Metanephros (tissue), 1 donor: Measurements from ENCODE around the gene CCDC28A. TPM values are rescaled to one million over a fixed set of nuclear protein-coding genes. Genes with fewer than 3 reads are reported as not detected.

Source experiments
- total RNA-seq: library from RNA; depleted of rRNA; stranded (reverse); fragments of >200 nt; gene quantifications from one replicate; pipeline ENCODE4 v1.2.3, GENCODE V29; 2014

Gene CCDC28A
- 15.6 TPM for total RNA-seq

DNA sequence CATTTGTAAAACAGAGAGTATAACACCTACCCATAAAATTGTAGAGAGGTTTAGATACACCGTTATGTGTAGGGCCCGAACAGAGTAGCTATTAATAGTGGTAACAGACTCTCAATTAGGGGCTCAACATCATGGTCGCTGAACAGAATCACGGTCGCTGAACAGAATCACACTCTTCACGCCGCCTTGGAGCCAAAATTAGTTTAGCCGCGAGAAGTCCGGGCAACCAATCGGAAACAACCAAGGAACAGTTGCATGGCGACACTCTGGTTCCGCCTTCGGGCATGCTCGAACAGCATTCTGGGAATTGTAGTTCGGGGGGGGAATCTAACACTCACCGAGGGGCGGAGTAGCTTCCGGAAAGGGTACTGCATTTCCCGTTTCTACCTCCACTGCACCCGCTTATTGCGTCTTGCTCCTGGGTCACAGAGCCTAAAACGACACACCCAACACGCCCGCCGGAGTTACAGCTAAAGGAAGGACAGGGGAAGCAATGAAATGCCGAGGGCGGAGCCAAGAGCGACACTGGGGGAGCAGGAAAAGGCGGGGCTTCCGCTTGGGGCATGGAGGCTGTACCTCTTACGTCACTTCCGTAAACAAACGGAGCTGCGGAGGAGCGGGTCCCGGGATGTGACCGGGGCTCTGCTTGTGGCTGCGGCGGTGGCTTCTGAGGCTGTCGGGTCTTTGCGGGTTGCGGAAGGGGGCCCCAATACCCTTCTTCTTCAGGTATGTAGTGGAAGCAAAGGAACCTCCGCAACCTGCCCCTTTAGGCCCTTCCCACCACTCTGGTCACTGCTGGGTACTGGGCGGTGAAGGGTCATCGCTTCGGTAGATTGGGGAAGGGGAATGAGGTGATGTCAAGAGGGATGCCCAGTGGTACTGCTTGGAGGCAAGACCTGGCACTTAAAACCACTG is at the start of gene CCDC28A:
TSS of gene CCDC28A (plus strand) at position 593 of the 915 bp plus-strand sequence. CDS start 2,352 bp downstream, outside the sequence.

DNA sequence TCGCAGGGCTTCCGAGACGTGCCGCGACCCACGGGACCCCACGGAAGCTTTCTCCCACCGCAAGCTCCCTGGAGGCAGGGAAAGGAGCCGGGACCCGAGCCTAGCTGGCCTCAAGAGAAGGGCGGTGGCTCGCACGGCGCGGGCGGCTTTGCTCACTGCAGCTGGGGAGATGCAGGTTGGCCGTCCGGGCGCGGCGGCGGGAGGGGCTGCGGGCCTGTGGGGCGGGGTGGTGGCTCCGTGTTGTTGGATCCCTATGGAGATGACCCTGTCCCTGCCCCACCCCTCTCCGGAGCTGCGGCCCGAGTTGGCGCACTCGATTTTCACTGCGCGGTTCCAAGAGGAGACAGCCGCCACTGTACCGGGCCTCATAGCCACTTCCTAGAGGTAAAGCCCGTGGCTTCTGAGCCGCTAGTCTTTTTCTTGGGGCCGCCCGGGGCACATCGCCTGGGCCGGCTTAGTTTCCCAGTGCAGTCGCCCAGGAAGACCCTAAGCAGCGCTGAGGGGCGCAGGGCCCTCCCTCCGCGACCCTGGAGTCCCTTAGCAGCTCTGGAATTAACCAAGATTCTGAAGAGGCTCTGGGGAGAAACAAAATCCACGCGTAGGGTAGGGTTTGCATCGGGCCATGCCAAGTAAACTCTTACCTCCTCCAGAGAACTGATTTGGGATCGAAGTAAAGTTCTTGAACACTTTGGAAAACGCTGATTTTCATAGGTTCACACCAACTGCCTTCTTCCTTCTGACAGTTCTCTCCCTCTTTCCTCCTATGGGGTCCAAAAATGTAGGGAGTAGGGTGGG is 22.4 kb downstream of the CCDC28A start, which contains the start of gene ECT2L:
TSS of gene ECT2L (plus strand) at position 279 of the 795 bp plus-strand sequence. CDS start 17,188 bp downstream, outside the sequence.

Other genes with a start within 250 kb of the CCDC28A start
- 0.06 TPM for gene ECT2L, start 22.3 kb downstream of the CCDC28A start, total RNA-seq
- 66.9 TPM for gene REPS1, start 214.5 kb downstream of the CCDC28A start, total RNA-seq